Neural cell (in vitro differentiated cells): ENCODE data around the gene KPNA4. TPM values are rescaled to one million over a fixed set of nuclear protein-coding genes. Genes with fewer than 3 reads are reported as not detected.

ENCODE experiments used
- H2AFZ ChIP-seq: fragments of 200-600, 300-800 bp; sonication (generic), shearing (Covaris generic); 2 replicates; pipeline ENCODE4 v1.6.0; 2014; ENCODE audit warnings: low read depth, mild to moderate bottlenecking, antibody characterized with exemption, low read length, moderate library complexity
- H3F3A ChIP-seq: fragments of 200-600 bp; shearing (Covaris generic); 2 replicates; pipeline ENCODE4 v1.6.1; 2016; ENCODE audit warnings: mild to moderate bottlenecking, moderate library complexity, mixed read lengths, antibody characterized with exemption, low read length; ENCODE audit not compliant: insufficient read depth, poor library complexity, severe bottlenecking
- H3K27ac ChIP-seq: fragments of 200-600, 300-800 bp; sonication (generic), shearing (Covaris generic); 2 replicates; pipeline ENCODE4 v1.5.1; 2014; ENCODE audit warnings: mild to moderate bottlenecking, low read length, moderate library complexity
- H3K27me3 ChIP-seq: fragments of 300-800, 200-600 bp; sonication (generic), shearing (Covaris generic); 2 replicates; pipeline ENCODE4 v1.6.0; 2014; ENCODE audit warnings: mild to moderate bottlenecking, low read depth, low read length, moderate library complexity; ENCODE audit not compliant: insufficient read depth
- H3K36me3 ChIP-seq: fragments of 300-800, 200-600 bp; sonication (generic), shearing (Covaris generic); 2 replicates; pipeline ENCODE4 v1.5.1; 2014; ENCODE audit warnings: mild to moderate bottlenecking, antibody characterized with exemption, low read length, moderate library complexity; ENCODE audit not compliant: insufficient read depth
- H3K4me2 ChIP-seq: fragments of 300-800, 200-600 bp; sonication (generic), shearing (Covaris generic); 2 replicates; pipeline ENCODE4 v1.6.0; 2014; ENCODE audit warnings: mild to moderate bottlenecking, low read length
- H3K4me3 ChIP-seq: fragments of 300-800, 200-600 bp; sonication (generic), shearing (Covaris generic); 2 replicates; pipeline ENCODE4 v1.5.1; 2014; ENCODE audit warnings: mild to moderate bottlenecking, low read length, moderate library complexity
- H3K79me2 ChIP-seq: fragments of 200-600 bp; shearing (Covaris generic); replicated peaks from 2 replicates; pipeline ENCODE4 v1.6.0; 2014; ENCODE audit warnings: mild to moderate bottlenecking, low read length, moderate library complexity; ENCODE audit not compliant: insufficient read depth
- H3K9ac ChIP-seq: fragments of 300-800, 200-600 bp; sonication (generic), shearing (Covaris generic); 2 replicates; pipeline ENCODE4 v1.6.1; 2016; ENCODE audit warnings: mild to moderate bottlenecking, low read length, mixed read lengths
- H3K9me2 ChIP-seq: fragments of 200-600 bp; shearing (Covaris generic); 2 replicates; pipeline ENCODE4 v1.6.1; 2016; ENCODE audit warnings: mild to moderate bottlenecking, low read length, mixed read lengths; ENCODE audit not compliant: insufficient read depth
- H3K9me3 ChIP-seq: fragments of 200-600, 300-800 bp; sonication (generic), shearing (Covaris generic); 2 replicates; pipeline ENCODE4 v1.6.1; 2016; ENCODE audit warnings: mild to moderate bottlenecking, mixed run types, low read length, moderate library complexity, mixed read lengths
- H4K20me1 ChIP-seq: fragments of 200-600 bp; shearing (Covaris generic); 2 replicates; pipeline ENCODE4 v1.6.1; 2016; ENCODE audit warnings: mild to moderate bottlenecking, mixed run types; ENCODE audit not compliant: insufficient read depth
- CTCF ChIP-seq: fragments of 450-650 bp; IDR thresholded peaks from 2 replicates; pipeline ENCODE4 v1.5.1; 2014; ENCODE audit warnings: antibody characterized with exemption, mild to moderate bottlenecking, moderate library complexity; ENCODE audit not compliant: poor library complexity, severe bottlenecking
- EP300 ChIP-seq: fragments of 450-650 bp; conservative IDR thresholded peaks from 2 replicates; pipeline ENCODE4 v1.6.1; 2014; ENCODE audit warnings: antibody characterized with exemption, mild to moderate bottlenecking, moderate library complexity; ENCODE audit not compliant: poor library complexity, severe bottlenecking
- EZH2 ChIP-seq: fragments of 200-600, 300-800 bp; shearing (Covaris generic), sonication (generic); IDR thresholded peaks from 2 replicates; pipeline ENCODE4 v1.6.1; 2014; ENCODE audit warnings: antibody characterized with exemption, low read length, borderline replicate concordance, mild to moderate bottlenecking; ENCODE audit not compliant: insufficient read depth, poor library complexity, severe bottlenecking
- MXI1 ChIP-seq: fragments of 450-650 bp; conservative IDR thresholded peaks from 2 replicates; pipeline ENCODE4 v1.6.1; 2014; ENCODE audit warnings: antibody characterized with exemption, mild to moderate bottlenecking; ENCODE audit not compliant: poor library complexity, severe bottlenecking
- POLR2AphosphoS5 ChIP-seq: IDR thresholded peaks from 2 replicates; pipeline ENCODE4 v1.6.1; 2012
- RAD21 ChIP-seq: fragments of 450-650 bp; conservative IDR thresholded peaks from 2 replicates; pipeline ENCODE4 v1.6.1; 2014; ENCODE audit warnings: antibody characterized with exemption, mild to moderate bottlenecking, moderate library complexity
- SMC3 ChIP-seq: fragments of 450-650 bp; conservative IDR thresholded peaks from 2 replicates; pipeline ENCODE4 v1.6.1; 2014; ENCODE audit warnings: antibody characterized with exemption, mild to moderate bottlenecking, moderate library complexity; ENCODE audit not compliant: poor library complexity
- TAF1 ChIP-seq: IDR thresholded peaks from 2 replicates; pipeline ENCODE4 v1.6.1; 2012; ENCODE audit warnings: low read depth
- polyA plus RNA-seq: library from polyadenylated mRNA; depleted of rRNA; stranded (reverse); fragments of >200 nt; gene quantifications from 2 replicates; pipeline ENCODE4 v1.2.3, GENCODE V29; 2014
- TF ChIP-seq, protein P1 (sequence below): IDR thresholded peaks from 2 replicates; pipeline ENCODE4 v1.6.1; 2012; ENCODE audit warnings: borderline replicate concordance

Gene KPNA4
- polyA plus RNA-seq, 1 donor from 2014 or later = 23.1 TPM

GRCh38 chr3:160473978-160474377 lies 91.4 kb downstream of the KPNA4 start:
- H3K36me3 ChIP-seq = no peaks in the 10 kb centered on the region
- no peak overlapping the region for H3K27ac ChIP-seq
- H3K9me2 ChIP-seq = no peaks in the 10 kb centered on the region
- H3K27me3 ChIP-seq = no peaks in the 10 kb centered on the region
- no peaks in the 10 kb centered on the region for H3K79me2 ChIP-seq
- no peak overlapping the region for H3K9ac ChIP-seq
- no peaks in the 10 kb centered on the region for H4K20me1 ChIP-seq
- H3K4me3 ChIP-seq = no peak overlapping the region
- H3F3A ChIP-seq = no peaks in the 10 kb centered on the region
- no peak for TF ChIP-seq RAD21
- no peak for TF ChIP-seq EP300
- no peak overlapping the region for H3K4me2 ChIP-seq
- H2AFZ ChIP-seq = no peak overlapping the region
- H3K9me3 ChIP-seq = no peaks in the 10 kb centered on the region

GRCh38 chr3:160473221-160473620 lies 92.2 kb downstream of the KPNA4 start:
- H3K79me2 ChIP-seq = no peaks in the 10 kb centered on the region
- no peak overlapping the region for H3K9ac ChIP-seq
- H4K20me1 ChIP-seq = no peaks in the 10 kb centered on the region
- no peaks in the 10 kb centered on the region for H3K9me2 ChIP-seq
- H3K4me3 ChIP-seq = no peak overlapping the region
- H3K36me3 ChIP-seq = no peaks in the 10 kb centered on the region
- H3K9me3 ChIP-seq = no peaks in the 10 kb centered on the region
- no peaks in the 10 kb centered on the region for H3F3A ChIP-seq
- no peak overlapping the region for H3K27ac ChIP-seq
- H3K27me3 ChIP-seq = no peaks in the 10 kb centered on the region
- no peak overlapping the region for H3K4me2 ChIP-seq
- TF ChIP-seq RAD21 = no peak
- no peak for TF ChIP-seq MXI1
- no peak for TF ChIP-seq CTCF
- no peak for TF ChIP-seq EZH2
- TF ChIP-seq SMC3 = no peak
- no peak for TF ChIP-seq TAF1
- TF ChIP-seq POLR2AphosphoS5 = no peak
- TF ChIP-seq EP300 = no peak
- TF ChIP-seq, protein P1, sequence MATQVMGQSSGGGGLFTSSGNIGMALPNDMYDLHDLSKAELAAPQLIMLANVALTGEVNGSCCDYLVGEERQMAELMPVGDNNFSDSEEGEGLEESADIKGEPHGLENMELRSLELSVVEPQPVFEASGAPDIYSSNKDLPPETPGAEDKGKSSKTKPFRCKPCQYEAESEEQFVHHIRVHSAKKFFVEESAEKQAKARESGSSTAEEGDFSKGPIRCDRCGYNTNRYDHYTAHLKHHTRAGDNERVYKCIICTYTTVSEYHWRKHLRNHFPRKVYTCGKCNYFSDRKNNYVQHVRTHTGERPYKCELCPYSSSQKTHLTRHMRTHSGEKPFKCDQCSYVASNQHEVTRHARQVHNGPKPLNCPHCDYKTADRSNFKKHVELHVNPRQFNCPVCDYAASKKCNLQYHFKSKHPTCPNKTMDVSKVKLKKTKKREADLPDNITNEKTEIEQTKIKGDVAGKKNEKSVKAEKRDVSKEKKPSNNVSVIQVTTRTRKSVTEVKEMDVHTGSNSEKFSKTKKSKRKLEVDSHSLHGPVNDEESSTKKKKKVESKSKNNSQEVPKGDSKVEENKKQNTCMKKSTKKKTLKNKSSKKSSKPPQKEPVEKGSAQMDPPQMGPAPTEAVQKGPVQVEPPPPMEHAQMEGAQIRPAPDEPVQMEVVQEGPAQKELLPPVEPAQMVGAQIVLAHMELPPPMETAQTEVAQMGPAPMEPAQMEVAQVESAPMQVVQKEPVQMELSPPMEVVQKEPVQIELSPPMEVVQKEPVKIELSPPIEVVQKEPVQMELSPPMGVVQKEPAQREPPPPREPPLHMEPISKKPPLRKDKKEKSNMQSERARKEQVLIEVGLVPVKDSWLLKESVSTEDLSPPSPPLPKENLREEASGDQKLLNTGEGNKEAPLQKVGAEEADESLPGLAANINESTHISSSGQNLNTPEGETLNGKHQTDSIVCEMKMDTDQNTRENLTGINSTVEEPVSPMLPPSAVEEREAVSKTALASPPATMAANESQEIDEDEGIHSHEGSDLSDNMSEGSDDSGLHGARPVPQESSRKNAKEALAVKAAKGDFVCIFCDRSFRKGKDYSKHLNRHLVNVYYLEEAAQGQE = no peak
- H2AFZ ChIP-seq = no peak overlapping the region

DNA sequence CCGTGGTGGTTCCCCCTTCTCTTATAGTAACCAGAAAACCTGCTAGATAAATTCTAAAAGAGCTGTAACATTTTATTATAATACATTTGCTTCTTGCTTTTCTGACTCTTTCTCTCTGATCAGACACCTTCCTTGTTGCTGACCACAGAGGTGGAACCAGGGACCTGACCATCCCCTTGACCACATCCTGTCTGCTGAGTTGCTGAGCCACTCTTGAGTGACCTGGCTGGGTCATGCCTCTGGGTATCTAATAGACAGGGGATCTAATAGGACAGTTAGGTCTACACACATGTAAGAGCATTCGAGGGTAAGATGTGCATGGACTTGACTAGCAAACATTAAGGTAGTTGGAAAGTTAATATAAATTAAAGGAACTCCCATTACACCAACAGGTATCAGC lies 93.0 kb downstream of the KPNA4 start:
- Histone ChIP-seq H3K79me2 (no peaks in the 10 kb centered on the region), H3K27me3 (no peaks in the 10 kb centered on the region), H2AFZ (no peak overlapping the region), H3K9me2 (no peaks in the 10 kb centered on the region), H3F3A (no peaks in the 10 kb centered on the region), H3K4me3 (no peak overlapping the region), H3K9ac (no peak overlapping the region), H3K4me2 (no peak overlapping the region), H3K9me3 (no peaks in the 10 kb centered on the region), H3K36me3 (no peaks in the 10 kb centered on the region), H3K27ac (no peak overlapping the region), H4K20me1 (no peaks in the 10 kb centered on the region)
- TF ChIP-seq MXI1 (no peak), SMC3 (no peak)
- TF ChIP-seq, protein P1 = no peak
